Endodermal cell (in vitro differentiated cells): ENCODE measurements around the gene RPS23. TPM values are rescaled to one million over a fixed set of nuclear protein-coding genes. Genes with fewer than 3 reads are reported as not detected.

Experiments
- DNase-seq: peaks from one replicate; pipeline ENCODE4 v3.0.0-alpha.2; 2017
- H3K27ac ChIP-seq: 2 replicates; pipeline ENCODE4 v1.5.1; 2013; ENCODE audit warnings: mild to moderate bottlenecking, low read depth, low read length, moderate library complexity
- H3K27me3 ChIP-seq: 2 replicates; pipeline ENCODE4 v1.6.1; 2013; ENCODE audit warnings: mild to moderate bottlenecking, low read length, moderate library complexity; ENCODE audit not compliant: insufficient read depth, control insufficient read depth, poor library complexity, severe bottlenecking
- H3K36me3 ChIP-seq: 2 replicates; pipeline ENCODE4 v1.7.0; 2013; ENCODE audit warnings: mild to moderate bottlenecking, low read length, moderate library complexity; ENCODE audit not compliant: control insufficient read depth, insufficient read depth
- H3K4me1 ChIP-seq: one replicate; pipeline ENCODE4 v1.7.0; 2013; ENCODE audit warnings: low read length; ENCODE audit not compliant: control insufficient read depth, insufficient read depth
- H3K4me3 ChIP-seq: 2 replicates; pipeline ENCODE4 v1.5.1; 2013; ENCODE audit warnings: mild to moderate bottlenecking, low read length, moderate library complexity
- H3K9ac ChIP-seq: 2 replicates; pipeline ENCODE4 v1.6.1; 2013; ENCODE audit warnings: mild to moderate bottlenecking, low read length, moderate library complexity; ENCODE audit not compliant: poor library complexity, severe bottlenecking; ENCODE audit errors: extremely low read depth
- H3K9me3 ChIP-seq: 2 replicates; pipeline ENCODE4 v1.6.1; 2013; ENCODE audit warnings: mild to moderate bottlenecking, low read length, moderate library complexity; ENCODE audit not compliant: control insufficient read depth
- H3K27ac Mint-ChIP-seq: 2 replicates; pipeline ENCODE4 v1.8.0; 2020; ENCODE audit warnings: mixed read lengths
- H3K27me3 Mint-ChIP-seq: 2 replicates; pipeline ENCODE4 v1.8.0; 2021; ENCODE audit warnings: mild to moderate bottlenecking, mixed read lengths; ENCODE audit not compliant: insufficient read depth
- H3K36me3 Mint-ChIP-seq: 2 replicates; pipeline ENCODE4 v1.8.0; 2020; ENCODE audit warnings: low read depth, mixed read lengths
- H3K4me1 Mint-ChIP-seq: 2 replicates; pipeline ENCODE4 v1.8.0; 2020; ENCODE audit warnings: mixed read lengths
- H3K4me3 Mint-ChIP-seq: 2 replicates; pipeline ENCODE4 v1.8.0; 2020; ENCODE audit warnings: mild to moderate bottlenecking, moderate library complexity, mixed read lengths
- H3K9me3 Mint-ChIP-seq: 2 replicates; pipeline ENCODE4 v1.8.0; 2020; ENCODE audit warnings: mild to moderate bottlenecking, mixed read lengths
- WGBS, 2 experiments: methylation state at CpG; one replicate each; pipeline versions ENCODE4 v1.1.5 to v1.1.7; 2013; ENCODE audit warnings: missing lambda C conversion rate in 2 of 2, mixed read lengths in 1 of 2; ENCODE audit not compliant: insufficient coverage in 1 of 2, insufficient read length in 1 of 2; 5-methylcytosine and 5-hydroxymethylcytosine counted together
- total RNA-seq, 2 donors: library from RNA; stranded (reverse); fragmentation: NEBNext Ultra II Directional in 1 of 2; extraction: Animal tissue kit (Norgen Biotek cat#: 25700) in 1 of 2; gene quantifications; 2 replicates in 1 of 2; 3 replicates in 1 of 2; pipeline ENCODE4 v1.2.1, GENCODE V29; 2021
- TF ChIP-seq, protein P1 (sequence below): fragments of 200-600 bp; sonication (generic); conservative IDR thresholded peaks from 2 replicates; pipeline ENCODE4 v1.5.0; 2021; ENCODE audit warnings: antibody characterized with exemption, mild to moderate bottlenecking

RPS23 gene
- total RNA-seq, 2 donors from 2014 or later, result 2,365 to 2,370 TPM

DNA sequence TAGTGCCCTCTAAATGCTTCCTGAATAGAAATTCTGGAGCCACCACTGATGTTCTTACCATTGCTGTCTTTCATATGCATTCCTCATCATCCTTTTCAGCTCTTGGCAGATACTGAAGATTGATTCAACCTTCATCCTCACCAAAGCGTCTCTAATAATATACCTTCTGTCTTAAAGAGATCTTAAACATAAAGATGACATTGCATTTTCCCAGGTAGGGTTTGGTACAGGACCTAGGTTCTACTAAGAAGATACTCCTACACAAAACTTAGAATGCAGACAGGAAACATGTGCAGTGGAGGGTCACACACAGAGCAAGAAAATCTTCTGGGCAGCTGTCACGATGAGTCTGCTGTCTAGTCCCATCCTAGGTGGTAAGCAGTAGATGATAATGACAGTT, 41.0 kb upstream of the RPS23 start:
- WGBS, 2 experiments, result 89 to 100% methylated on average over 1 to 2 of the region's 2 CpGs
- peaks cover 1% of the 10 kb centered on the region for H3K9me3 Mint-ChIP-seq
- Histone ChIP-seq H3K9ac (no peak overlapping the region), H3K4me3 (no peak overlapping the region), H3K27ac (no peak overlapping the region), H3K36me3 (no peaks in the 10 kb centered on the region), H3K4me1 (no peaks in the 10 kb centered on the region), H3K27me3 (peaks cover 72% of the 10 kb centered on the region), H3K9me3 (peaks cover 2% of the 10 kb centered on the region)
- no peak overlapping the region for H3K4me3 Mint-ChIP-seq
- H3K4me1 Mint-ChIP-seq, result peaks cover 16% of the 10 kb centered on the region
- TF ChIP-seq, protein P1, sequence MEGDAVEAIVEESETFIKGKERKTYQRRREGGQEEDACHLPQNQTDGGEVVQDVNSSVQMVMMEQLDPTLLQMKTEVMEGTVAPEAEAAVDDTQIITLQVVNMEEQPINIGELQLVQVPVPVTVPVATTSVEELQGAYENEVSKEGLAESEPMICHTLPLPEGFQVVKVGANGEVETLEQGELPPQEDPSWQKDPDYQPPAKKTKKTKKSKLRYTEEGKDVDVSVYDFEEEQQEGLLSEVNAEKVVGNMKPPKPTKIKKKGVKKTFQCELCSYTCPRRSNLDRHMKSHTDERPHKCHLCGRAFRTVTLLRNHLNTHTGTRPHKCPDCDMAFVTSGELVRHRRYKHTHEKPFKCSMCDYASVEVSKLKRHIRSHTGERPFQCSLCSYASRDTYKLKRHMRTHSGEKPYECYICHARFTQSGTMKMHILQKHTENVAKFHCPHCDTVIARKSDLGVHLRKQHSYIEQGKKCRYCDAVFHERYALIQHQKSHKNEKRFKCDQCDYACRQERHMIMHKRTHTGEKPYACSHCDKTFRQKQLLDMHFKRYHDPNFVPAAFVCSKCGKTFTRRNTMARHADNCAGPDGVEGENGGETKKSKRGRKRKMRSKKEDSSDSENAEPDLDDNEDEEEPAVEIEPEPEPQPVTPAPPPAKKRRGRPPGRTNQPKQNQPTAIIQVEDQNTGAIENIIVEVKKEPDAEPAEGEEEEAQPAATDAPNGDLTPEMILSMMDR, result no peak
- H3K27me3 Mint-ChIP-seq, result peaks cover 86% of the 10 kb centered on the region
- H3K36me3 Mint-ChIP-seq, result no peaks in the 10 kb centered on the region
- no peak overlapping the region for H3K27ac Mint-ChIP-seq
- DNase-seq, result no peak

DNA sequence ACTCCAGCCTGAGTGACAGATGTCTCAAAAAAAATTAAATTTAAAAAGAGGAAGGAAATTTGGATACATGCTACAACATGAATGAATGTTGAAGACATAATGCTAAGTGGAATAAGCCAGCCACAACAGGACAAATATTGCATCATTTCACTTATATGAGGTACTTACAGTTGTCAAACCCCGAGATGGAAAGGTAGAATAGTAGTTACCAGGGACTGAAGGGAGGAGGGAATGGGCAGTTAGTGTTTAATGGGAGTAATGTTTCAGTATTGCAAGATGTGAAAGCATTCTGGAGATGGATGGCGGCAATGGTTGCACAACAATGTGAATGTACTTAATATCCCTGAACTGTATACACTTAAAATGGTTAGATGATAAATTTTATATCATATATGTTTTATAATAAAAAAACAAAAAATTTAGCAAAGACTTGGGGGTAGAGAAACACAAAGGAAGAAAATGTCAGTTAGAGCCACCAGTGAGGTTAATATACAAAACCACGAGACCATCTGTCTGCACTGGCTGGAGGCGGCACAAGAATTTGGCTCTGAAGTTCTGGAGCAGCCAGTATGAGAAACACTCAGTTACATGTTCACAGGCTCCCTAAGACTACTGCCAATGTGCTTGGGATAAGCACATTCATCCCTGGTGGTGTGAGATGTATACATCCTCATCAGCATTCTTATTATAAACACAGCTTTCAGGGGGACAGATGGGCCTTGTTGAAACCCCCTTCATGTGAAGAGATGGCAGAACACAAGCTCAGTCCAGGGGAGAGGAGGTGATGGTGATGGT, 37.0 kb upstream of the RPS23 start:
- Histone ChIP-seq H3K9me3 (no peaks in the 10 kb centered on the region), H3K27ac (no peak overlapping the region), H3K36me3 (no peaks in the 10 kb centered on the region), H3K9ac (no peak overlapping the region), H3K27me3 (peaks cover 48% of the 10 kb centered on the region), H3K4me1 (peaks cover 4% of the 10 kb centered on the region), H3K4me3 (no peak overlapping the region)
- 94% methylated on average over 4 of the region's 4 CpGs; no CpG with 5 or more reads in 1 of the 2 experiments for WGBS, 2 experiments
- Mint-ChIP-seq H3K9me3 (no peaks in the 10 kb centered on the region), H3K4me1 (peaks cover 11% of the 10 kb centered on the region), H3K4me3 (no peak overlapping the region), H3K27ac (no peak overlapping the region), H3K36me3 (no peaks in the 10 kb centered on the region), H3K27me3 (peaks cover 60% of the 10 kb centered on the region)
- TF ChIP-seq, protein P1, result no peak
- DNase-seq, result no peak

- H3K4me1 Mint-ChIP-seq, result peaks cover 11% of the 10 kb centered on the region
- H3K27me3 Mint-ChIP-seq, result peaks cover 44% of the 10 kb centered on the region
- WGBS, 2 experiments, result 72 to 93% methylated on average over 4 to 5 of the region's 5 CpGs
- H3K4me3 Mint-ChIP-seq, result no peak overlapping the region
- peaks cover 17% of the 10 kb centered on the region for H3K9me3 ChIP-seq
- H3K36me3 Mint-ChIP-seq, result peaks cover 6% of the 10 kb centered on the region
- no peak overlapping the region for H3K4me3 ChIP-seq
- no peaks in the 10 kb centered on the region for H3K36me3 ChIP-seq
- TF ChIP-seq, protein P1, result no peak
- H3K27me3 ChIP-seq, result peaks cover 27% of the 10 kb centered on the region
- peak; percentile 59 for DNase-seq
- H3K27ac Mint-ChIP-seq, result no peak overlapping the region
- peaks cover 14% of the 10 kb centered on the region for H3K9me3 Mint-ChIP-seq
- H3K9ac ChIP-seq, result no peak overlapping the region
- peaks cover 4% of the 10 kb centered on the region for H3K4me1 ChIP-seq
- no peak overlapping the region for H3K27ac ChIP-seq
These were observed 34.9 kb upstream of the RPS23 start for GRCh38 chr5:82313016-82313415.
